ENCODE results near the gene IFNL2.
"Not testable (repeated sequence)": the region's sequence is repeated elsewhere in the genome, so short reads cannot be mapped to it uniquely, and the experiment has no call there.

IFNL2 gene

DNA sequence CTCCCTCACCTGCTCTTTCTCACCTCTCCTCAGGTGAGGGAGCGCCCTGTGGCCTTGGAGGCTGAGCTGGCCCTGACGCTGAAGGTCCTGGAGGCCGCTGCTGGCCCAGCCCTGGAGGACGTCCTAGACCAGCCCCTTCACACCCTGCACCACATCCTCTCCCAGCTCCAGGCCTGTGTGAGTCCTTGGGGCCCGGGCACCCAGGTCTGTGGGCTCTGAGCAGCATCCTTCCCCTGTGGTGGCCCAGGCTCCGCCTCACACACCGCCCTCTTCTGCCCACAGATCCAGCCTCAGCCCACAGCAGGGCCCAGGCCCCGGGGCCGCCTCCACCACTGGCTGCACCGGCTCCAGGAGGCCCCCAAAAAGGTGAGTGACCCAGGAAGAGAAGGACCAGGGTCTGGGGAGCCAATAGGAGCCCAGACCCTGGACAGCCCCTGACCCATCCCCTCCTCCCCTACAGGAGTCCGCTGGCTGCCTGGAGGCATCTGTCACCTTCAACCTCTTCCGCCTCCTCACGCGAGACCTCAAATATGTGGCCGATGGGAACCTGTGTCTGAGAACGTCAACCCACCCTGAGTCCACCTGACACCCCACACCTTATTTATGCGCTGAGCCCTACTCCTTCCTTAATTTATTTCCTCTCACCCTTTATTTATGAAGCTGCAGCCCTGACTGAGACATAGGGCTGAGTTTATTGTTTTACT is 29.9 kb downstream of the IFNL2 start:
- no peak for DNase-seq

DNA sequence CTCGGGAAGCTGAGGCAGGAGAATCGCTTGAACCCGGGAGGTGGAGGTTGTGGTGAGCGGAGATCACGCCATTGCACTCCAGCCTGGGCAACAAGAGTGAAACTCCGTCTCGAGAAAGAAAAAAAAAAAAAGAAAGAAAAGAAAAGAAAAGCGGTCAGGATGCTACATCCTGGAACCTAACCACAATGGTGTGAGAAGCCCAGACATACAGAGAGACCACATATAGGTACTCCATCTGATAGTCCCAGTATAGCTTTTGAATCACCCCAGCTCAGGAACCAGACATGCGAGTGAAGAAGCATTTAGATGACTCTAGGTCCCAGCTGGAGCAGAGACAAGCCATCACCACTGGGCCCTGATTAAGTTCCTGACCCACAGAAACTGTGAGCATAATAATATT is 31.2 kb downstream of the IFNL2 start:
- no peak for DNase-seq

DNA sequence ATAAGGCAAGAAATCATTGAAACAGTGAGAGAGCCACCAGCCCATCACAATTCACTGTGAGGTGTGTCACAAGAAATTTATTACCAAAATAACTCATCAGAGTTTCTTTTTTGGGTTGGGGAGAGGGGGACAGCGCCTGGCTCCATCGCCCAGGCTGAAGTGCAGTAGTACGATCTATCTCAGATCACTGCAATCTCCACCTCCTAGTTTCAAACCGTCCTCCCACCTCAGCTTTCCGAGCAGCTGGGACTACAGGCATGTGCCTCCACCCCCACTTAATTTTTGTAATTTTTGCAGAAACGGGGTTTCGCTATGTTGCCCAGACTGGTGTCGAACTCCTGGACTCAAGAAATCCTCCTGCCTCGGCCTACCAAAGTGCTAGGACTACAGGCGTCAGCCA is 31.6 kb downstream of the IFNL2 start:
- DNase-seq = no peak

DNA sequence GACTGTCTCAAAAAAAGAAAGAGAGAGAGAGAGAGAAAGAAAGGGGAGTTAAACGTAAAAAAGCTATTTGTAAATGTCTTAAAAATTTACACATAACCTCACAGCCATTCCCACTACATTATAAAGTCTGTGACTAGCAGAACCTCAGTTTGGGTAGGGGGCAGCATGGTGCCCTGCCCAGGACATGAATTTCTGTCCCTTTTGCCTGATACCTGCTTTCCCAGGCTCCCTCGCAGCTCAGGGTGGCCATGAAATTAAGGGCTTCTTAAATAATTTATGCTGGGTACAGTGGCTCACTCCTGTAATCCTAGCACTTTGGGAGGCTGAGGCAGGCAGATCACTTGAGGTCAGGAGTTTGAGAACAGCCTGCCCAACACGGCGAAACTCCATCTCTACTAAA is 32.8 kb downstream of the IFNL2 start:
- DNase-seq = no peak

DNA sequence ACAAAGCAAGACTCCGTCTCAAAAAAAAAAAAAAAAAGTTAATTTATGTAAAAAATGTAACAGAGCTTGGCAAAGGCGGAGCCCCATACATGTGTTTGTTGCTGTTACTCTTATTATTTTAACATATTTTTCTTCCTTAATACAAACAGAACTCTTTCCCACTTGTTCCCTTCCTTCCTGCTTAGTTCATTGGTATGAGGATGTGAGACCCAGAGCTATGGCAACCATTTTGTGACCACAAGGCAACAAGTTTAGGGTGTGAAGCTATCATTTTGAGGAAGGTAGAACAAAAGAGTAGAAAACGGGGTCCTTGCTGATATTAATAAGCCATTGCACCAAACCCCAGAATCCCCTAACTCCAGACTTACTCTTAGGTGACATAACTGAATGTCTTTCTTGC is 33.4 kb downstream of the IFNL2 start:
- DNase-seq = no peak

DNA sequence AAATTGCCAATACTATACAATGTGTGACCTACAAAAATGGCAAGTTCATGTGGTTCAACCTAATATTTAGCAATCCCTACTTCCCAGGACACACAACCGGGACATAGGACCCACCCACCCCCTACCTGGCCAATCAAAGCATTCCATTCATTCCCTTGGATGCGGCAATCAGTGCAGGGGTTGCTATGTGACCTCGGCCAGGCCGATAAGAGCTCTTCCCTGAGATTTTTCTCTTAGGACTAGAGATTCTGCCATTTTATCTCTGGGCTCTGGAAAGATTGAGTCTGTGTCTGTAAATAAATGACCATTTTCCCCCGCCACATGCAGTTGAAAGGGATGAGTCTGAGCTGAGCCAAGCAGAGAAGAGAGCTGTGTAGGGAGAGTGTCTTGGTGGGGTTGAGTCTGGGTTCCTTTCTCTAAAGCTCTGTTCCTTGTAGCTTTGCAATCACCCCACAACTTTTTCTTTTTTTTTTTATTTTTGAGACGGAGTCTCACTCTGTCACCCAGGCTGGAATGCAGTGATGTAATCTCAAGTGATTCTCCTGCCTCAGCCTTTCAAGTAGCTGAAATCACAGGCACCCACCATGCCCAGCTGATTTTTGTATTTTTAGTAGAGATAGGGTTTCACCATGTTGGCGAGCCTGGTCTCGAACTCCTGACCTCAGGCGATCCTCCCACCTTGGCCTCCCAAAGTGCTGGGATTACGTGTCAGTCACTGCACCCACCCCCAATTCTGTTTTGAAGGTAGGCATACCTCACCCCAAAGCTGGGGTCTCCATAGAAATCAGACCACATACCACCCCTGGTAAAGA is 35.4 kb downstream of the IFNL2 start:
- no peak for DNase-seq

DNA sequence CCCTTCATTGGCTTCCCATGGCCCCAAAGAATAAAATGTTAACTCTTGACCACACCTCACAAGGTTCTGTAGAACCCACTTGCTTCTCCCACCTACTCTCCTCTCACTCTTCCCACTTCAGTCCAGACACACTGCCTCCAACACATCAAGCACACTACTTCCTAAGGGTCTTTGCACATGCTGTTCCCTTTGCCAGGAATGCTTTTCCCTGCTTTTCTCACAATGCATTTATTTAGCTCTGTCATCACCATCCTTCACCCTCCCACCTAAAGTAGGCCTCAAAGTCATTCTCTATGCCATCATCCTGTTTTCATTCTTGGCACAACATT is 36.0 kb downstream of the IFNL2 start:
- no peak for DNase-seq

DNA sequence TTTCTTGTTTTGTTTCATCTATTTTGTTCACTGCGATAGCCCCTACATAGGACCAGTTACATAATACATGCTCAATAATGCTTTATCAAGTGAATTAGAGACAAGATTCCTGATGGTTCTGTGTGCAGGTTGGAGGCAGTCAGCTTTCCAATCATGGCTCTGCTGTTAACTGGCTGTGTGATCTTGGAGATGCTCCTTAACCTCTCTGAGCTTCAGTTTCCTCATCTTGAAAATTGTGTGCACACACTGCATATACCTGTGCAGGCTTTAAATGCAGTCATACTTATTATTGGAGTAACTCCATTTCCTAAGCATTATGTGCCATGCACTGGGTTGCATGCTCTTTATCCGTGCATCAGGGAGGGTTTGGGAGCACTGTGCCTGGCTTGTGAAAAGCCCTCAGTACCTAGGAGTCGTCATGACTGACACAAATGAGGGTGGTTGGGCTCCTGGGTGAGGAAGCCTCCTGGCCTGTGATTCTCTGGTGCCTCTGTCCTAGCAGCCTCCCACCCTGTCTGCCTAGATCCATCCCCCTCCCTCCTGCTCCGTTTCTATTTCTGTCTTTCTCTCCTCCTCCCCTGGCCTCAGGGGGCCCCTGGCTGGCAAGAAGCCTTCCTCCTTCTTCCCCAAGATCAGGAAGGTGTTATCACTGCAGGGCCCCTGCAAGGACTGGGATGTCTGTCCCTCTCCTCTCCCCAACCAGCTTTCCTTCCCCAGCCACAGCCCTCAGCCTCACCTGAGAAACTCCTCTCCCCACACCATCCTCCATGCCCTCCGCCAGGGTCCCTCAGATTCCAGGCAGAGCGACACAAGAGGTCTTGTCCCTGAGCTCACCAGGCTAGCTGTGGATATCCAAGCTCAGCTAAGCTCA is 36.7 kb downstream of the IFNL2 start:
- DNase-seq = no peak

DNA sequence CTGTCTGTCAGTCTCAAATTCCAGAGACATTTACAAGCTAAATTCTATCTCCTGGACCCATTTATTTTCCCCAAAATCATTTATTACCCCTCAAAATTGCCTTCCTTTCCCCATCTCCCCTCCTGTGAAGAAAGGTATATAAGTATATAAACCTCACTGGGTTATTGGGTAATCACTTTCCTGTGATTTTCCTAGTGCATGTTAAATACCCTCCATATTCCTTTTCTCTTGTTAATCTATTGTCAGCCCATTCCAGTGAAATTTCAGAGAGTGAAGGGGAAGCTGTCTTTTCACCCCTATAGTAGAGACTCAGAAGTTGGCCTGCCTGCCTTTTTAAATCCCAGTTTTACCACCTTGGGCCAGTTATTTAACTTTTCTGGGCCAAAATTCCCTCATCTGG is 37.9 kb downstream of the IFNL2 start:
- no peak for DNase-seq

DNA sequence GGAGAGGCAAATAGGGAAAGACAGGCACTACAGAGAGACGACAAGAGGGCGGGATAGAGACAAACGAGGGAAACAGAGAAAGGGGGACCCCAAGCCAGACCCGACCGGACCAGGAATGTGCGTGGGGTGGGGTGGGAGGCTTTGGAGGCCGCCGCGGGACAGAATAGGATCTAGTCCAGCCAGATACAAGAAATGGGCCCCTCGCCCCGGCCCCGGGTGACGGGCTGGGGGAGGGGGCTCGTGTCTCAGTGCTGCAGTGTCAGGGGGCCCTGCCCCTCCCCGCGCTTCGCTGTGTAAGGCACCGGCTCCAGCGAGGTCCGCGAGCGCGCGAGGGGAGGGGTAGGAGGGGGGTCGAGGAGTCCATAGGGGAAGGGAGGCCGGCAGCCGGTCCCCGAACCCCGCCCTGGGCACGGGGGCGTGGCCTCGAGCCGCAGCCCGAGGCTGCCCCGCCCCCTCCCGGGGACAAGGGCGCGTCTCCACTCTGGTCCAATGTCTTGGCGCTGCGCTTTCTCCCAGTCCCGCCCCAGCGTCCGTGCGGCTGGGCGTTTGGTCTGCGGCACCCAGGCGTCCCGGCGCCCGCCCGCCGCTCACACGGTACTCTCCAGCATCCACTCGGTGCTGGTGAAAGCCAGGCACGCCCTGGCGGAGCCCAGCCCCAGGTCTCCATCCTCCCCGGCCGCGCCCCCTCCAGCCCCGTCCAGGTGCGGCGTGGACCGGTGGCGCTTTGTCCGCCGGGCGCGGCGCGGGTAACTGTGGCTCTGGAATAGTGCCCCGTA is 39.0 kb downstream of the IFNL2 start:
- DNase-seq = no peak

DNA sequence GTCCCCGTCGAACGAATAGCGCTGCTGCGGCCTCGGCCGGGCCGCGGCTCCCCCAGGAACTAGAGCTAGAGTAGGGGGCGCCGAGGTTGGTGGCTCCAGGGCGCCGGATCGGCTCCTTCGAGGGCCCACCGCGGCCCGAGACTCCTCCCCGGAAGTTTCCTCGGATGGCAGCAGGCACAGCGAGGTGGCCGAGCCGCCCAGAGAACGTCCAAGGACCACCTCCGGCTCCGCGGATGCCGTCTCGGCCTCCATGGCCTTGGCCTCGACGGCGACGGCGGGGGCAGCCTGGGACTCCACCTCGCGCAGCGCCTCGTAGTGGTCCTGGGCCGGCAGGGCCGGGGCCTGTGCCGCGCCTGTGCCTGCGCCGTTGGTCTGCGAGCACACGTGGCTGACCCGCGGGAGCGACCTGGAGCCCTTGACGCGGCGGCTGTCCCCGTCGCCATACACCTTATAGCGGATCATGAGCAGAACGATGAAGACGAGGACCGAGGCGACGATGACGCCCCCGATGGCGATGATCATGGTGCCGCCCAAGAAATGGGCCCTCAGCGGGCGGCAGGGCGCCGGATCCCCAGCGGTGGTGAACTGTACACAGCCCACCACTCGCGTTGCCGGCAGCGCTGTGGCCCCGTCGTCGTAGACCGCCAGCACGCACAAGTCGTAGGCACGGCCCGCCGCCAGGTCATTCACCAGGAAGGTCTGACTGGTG is 39.8 kb downstream of the IFNL2 start:
- DNase-seq = no peak

DNA sequence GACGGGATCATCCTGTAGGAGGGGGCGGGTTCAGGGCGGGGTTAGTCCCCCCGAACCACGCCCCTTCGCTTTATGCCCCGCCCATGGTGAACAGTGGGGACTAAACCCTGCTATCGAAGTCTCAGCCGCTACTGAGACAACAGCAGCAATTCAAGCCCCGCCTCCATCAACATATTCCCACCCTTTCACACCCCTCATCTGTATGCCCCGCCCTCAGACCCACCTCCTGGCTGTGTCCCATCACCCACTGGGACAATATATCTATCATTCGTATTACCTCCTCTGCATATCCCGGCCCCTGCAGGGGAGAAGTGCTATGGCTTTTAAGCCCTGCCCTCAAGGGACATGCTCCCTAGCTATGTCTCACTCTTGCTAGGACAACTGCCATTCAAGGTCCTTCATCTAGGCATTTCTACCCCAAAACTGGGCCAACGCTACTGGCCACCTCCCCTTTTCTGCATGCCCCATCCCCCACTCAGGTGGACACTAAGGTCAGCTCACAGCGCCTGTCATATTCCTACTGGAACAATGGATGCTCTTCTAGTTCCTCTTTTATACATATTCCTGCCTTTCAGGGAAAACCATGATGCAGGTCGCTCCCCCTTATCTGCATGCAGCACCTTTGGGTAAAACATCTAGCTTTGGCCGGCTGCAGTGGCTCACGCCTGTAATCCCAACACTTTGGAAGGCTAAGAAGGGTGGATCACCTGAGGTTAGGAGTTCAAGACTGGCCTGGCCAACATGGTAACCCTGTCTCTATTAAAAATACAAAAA is 40.5 kb downstream of the IFNL2 start:
- DNase-seq = no peak

DNA sequence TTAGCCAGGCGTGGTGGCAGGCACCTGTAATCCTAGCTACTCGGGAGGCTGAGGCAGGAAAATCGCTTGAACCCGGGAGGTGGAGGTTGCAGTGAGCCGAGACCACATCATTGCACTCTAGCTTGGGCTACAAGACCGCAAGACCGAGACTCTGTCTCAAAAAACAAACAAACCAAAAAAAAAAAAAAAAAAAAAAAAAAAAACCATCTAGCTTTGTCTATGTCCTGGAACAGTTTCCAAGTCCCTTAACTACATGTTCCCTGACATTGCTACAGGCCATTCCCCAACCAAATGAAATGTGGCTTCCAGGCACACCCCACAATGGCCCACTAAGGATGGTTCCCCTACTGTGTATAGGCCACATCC is 41.1 kb downstream of the IFNL2 start:
- not testable (repeated sequence) for DNase-seq

DNA sequence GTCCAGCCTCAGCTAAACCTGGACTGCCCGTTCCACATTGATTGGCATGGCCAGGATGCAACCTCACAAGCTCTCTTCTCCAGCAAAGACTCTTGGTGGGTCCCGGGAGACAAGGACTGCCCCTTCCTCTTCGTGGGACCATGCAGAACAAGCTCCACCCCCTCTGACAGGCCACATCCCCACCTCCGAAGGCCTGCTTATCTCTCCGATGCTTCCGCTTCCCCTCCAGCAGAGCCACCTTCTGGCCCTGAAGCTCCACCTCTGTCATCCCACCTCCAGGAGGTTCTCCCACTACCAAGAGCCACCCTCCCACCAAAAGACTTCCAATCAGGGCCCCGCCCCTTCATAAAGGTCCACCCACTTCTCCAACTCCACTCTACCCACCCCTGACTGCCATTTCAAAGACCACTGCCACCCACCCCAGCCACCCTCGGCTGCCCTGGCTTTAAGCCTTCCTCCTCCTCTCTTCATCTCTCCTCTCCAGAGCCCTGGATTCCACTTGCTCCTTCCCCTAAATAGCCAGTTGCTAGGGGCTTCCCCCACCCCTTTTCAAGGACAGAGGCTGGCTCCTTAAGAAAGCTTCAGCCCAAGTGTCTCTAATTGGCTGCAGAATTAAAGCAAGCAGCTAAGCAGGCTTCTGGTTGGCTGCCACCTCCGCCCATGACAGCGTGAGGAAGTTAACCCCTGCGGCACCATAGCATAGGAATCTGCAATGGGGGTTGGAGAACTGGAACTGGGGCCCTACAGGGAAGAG is 42.5 kb downstream of the IFNL2 start:
- DNase-seq = no peak

DNA sequence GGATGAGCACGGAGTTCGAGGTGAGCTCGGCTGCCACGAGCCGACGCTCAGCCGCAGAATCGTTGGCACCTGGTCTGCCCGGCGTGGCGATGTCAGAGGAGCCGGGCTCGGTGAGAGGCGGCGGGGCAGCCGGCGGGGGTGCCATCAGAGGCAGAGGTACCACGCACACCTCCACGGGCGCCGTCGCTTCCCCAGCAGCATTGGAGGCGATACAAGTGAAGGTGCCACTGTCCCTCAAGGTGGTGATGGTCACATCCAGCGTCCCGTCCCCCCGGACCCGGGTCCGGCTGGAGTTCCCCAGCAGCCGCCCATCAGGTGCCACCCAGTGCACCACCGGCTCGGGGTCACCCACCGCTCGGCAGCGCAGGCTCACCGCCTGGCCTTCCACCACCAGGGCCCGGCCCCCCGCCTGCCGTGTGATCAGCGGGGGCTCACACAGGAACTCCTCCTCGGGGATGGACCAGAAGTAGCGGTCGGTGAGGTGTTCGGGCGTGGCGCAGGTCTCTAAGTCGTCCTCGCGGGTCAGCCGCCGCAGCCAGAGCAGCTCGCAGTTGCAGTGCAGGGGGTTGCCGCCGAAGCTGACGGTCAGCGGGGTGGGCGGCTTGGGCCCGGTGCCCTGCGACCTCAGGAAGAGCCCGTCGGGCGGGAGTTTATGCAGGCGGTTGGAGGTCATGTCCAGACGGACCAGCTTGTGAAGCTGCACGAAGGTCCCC is 46.0 kb downstream of the IFNL2 start:
- DNase-seq = no peak

DNA sequence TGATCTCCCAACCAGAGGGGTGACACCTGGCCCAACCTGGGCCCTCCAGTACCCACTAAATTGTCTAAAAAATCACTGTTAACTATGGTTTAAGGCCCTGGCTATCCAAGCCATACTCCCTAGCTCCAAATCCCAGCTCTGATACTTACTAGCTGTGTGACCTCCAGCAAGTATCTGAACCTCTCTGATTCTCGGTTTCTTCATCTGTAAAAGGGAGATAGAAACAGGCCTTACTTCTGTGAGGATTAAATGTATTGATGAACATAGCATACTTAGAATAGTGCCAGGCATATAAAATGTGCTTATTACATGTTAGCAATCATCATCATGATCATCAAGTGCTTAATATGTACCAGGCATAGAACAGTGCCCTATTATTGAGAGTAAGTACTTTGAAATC is 47.7 kb downstream of the IFNL2 start:
- no peak for DNase-seq

DNA sequence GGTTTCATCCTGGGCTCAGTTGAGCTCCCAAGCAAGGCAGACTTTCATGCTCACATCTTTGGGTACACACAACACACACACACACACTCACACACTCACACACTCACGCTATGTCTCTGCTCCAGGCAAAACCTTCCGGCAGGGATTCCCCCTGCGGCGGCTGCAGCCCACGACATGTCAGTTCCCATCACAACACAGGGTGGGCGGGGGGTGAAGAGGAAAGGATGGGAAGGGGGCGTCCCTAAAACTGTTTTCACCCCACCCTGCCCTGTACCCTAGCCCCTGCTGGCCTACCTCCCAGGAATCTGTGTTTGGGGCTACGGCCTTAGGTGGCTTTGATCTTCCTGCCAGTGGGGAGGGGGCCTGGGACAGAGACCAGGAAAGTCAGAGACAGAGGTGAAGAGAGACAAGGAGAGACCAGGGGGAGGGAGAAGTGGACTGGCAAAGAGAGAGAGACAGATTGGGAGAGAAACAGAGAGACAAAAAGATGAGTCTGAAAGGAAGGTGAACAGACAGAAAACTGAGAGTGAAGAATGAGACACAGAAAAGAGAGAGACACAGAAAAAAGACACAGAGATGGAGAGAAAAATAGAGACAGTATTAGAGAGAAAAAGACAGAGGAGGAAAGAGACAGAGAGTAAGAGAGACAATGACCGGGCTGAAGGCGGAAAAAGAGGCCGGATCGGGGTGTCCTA is 48.6 kb downstream of the IFNL2 start:
- DNase-seq = no peak

DNA sequence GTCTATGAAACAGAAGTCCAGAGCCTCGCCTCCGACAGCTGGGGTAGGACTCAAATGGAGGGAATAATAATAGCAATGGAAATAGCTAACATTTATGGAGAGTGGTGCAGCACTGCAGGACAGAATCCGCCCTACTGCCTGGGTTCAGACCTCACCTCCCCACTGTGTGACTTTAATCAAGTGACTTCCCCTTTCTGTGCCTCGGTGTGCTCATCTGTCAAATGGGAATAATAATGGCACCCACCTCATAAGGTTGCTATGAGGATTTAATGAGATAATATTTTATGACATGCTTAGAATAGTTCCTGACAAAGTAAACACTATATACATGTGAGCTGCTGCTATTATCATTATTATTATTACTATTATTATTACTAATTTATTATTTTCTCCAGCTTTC is 49.3 kb downstream of the IFNL2 start:
- DNase-seq = no peak

DNA sequence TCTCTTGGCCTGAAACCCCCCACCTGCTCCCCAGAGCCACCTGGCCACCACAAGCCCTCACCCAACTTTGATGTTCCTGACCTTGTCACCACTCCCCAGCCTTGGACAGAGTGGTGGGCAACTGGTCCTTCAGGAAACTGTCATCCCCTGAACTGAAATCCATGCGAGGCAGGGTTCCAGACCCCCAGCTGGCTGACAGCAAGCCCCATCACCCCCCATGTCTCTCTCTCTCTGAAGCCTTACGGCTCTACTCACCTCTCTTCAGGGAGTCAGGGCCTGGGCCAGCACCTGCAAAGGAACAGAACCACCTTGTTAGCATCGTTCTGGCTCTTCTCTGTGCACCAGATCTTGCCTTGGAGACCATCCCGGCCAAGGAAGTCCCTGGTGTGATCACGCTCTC is 49.9 kb downstream of the IFNL2 start:
- DNase-seq = no peak

DNA sequence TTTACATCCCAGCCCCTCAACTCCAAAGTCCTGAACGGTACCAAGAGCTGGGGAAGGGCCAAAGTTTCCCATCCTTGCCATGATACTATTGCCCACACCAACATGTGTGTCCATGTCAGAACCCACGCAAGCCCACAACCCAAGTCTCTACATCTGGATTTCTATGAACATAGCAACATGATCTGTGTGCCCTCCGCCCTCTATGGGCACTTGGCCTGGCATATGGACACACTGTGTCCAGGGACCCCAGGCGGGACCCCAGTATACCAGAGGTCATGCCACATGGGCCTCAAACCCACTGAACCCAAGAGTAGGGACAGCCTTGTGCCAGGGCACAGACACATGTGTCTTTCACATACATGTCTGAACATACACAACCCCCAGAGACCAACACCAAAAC is 50.5 kb downstream of the IFNL2 start:
- DNase-seq = no peak

Measured in inflammatory macrophage treated with lipopolysaccharide for 4 hours (primary cell).